ENCODE measurements around the gene CAMKMT.

CAMKMT gene

DNA sequence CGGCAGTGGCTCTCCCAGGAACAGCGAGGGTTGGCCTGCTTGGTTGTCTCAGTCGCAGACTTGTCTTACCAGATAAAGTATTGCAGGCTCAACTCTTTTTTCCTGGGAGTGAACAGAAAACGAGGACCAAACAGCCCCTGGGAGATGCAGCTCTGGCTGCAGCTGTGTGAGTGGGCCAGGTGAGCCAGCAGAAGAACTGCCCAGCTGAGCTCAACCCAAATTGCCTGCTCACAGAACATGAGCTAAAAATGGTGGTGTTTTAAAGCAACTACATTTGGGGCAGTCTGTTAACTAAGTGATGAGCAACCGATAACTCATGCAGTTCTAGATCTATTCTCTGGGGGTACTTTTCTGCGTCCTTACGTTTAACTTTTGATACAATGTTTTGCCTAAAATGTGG lies 418.7 kb downstream of the CAMKMT start:
- no peak overlapping the region for H3K4me3 ChIP-seq (ENCODE audit: low read depth, low read length)
- DNase-seq (ENCODE audit: low read depth): no peak
- TF ChIP-seq, protein P1, sequence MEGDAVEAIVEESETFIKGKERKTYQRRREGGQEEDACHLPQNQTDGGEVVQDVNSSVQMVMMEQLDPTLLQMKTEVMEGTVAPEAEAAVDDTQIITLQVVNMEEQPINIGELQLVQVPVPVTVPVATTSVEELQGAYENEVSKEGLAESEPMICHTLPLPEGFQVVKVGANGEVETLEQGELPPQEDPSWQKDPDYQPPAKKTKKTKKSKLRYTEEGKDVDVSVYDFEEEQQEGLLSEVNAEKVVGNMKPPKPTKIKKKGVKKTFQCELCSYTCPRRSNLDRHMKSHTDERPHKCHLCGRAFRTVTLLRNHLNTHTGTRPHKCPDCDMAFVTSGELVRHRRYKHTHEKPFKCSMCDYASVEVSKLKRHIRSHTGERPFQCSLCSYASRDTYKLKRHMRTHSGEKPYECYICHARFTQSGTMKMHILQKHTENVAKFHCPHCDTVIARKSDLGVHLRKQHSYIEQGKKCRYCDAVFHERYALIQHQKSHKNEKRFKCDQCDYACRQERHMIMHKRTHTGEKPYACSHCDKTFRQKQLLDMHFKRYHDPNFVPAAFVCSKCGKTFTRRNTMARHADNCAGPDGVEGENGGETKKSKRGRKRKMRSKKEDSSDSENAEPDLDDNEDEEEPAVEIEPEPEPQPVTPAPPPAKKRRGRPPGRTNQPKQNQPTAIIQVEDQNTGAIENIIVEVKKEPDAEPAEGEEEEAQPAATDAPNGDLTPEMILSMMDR (IDR thresholded peaks at IDR 0.05; ENCODE audit: control insufficient read depth, extremely low read depth, insufficient read depth): no peak

GRCh38 chr2:44785433-44785832 lies 423.7 kb downstream of the CAMKMT start:
- no peak for DNase-seq (ENCODE audit: low read depth)
- TF ChIP-seq, protein P1 (IDR thresholded peaks at IDR 0.05; ENCODE audit: control insufficient read depth, extremely low read depth, insufficient read depth): no peak
- H3K4me3 ChIP-seq (ENCODE audit: low read depth, low read length): no peak overlapping the region

DNA sequence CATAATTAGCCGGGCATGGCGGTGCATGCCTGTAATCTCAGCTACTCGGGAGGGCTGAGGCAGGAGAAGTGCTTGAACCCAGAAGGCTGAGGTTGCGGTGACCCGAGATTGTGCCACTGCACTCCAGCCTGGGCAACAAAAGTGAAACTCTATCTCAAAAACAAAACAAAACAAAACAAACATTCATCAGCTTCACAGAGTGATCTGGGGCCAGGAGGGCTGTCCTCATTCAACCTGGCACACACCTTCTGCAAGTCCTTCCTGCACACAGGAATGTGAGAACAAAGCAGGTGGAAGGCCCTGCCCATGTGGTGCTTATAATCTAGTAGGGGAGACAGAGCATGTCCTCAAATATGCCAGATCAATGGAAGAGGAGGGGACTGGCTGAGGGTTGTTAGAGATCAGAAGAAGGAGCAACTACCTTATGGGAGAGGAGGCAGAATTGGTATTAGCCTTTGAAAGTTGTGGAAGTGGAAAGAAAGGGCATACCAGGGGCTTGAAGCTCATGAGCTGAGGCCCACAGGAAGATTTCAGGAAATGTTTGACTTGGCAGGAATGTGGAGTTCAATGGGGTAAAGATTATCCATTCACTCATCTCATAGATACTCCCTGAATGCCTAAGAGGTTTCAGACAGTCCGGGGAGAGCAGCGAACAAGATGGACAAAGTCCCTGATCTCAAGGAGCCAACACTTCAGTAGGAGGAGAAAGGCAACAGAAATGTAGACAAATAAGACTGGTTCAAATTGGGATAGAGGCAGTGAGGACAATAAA lies 424.5 kb downstream of the CAMKMT start:
- H3K4me3 ChIP-seq (ENCODE audit: low read depth, low read length): no peak overlapping the region
- TF ChIP-seq, protein P1 (IDR thresholded peaks at IDR 0.05; ENCODE audit: control insufficient read depth, extremely low read depth, insufficient read depth): no peak
- no peak for DNase-seq (ENCODE audit: low read depth)

DNA sequence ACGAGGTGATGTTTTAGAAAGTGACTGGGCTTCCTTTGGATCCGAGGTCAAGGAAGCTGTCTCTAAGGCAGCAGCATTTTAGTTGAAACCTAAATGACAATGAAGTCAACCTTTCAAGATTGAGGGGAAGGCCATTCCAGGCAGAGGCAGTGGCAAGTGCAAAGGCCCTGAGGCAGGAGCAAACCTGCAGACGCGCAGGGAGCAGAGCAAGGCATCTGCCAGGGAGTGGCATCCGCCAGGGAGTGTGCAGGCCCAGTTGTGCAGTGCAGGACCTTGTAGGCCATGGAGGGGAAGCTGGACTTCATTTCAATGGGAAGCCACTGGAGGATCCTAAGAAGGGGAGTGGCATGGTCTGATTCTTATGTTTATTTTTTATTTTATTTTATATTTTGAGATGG lies 425.1 kb downstream of the CAMKMT start:
- no peak overlapping the region for H3K4me3 ChIP-seq (ENCODE audit: low read depth, low read length)
- no peak for DNase-seq (ENCODE audit: low read depth)
- TF ChIP-seq, protein P1 (IDR thresholded peaks at IDR 0.05; ENCODE audit: control insufficient read depth, extremely low read depth, insufficient read depth): no peak

- DNase-seq (ENCODE audit: low read depth): no peak
- H3K4me3 ChIP-seq (ENCODE audit: low read depth, low read length): no peak overlapping the region
- TF ChIP-seq, protein P1 (IDR thresholded peaks at IDR 0.05; ENCODE audit: control insufficient read depth, extremely low read depth, insufficient read depth): no peak
These were observed 425.9 kb downstream of the CAMKMT start for GRCh38 chr2:44787663-44788062.

DNA sequence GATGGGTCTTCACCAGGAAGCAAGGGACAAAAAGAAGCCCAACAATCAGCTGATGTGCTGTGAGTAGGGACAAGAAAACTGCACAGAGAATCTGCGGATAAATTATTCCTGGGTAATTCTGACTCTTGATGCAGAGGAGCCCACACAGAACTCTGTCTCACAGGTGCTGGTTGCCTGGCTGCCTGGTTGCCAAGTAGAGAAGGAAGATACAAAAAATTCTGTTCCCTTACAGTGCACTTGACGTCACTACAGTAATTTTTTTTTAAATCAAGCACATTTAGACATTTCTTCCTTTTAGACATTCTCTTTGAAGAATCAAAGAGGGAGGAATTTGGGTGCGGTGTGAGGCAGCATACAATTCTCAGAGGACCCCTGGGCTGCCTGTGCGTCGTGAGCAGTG lies 427.7 kb downstream of the CAMKMT start:
- no peak for DNase-seq (ENCODE audit: low read depth)
- TF ChIP-seq, protein P1 (IDR thresholded peaks at IDR 0.05; ENCODE audit: control insufficient read depth, extremely low read depth, insufficient read depth): no peak
- H3K4me3 ChIP-seq (ENCODE audit: low read depth, low read length): no peak overlapping the region

All from LNCaP clone FGC (cell line).